Endothelial cell of umbilical vein (primary cell): Measurements from ENCODE around the gene PAM16.

Experiments used
- EZH2 ChIP-seq: IDR thresholded peaks from 2 replicates; pipeline ENCODE4 v1.6.1; 2012; ENCODE audit warnings: borderline replicate concordance, low read depth, mild to moderate bottlenecking, moderate library complexity, low read length, inconsistent platforms; ENCODE audit not compliant: severe bottlenecking
- POLR2A ChIP-seq: IDR thresholded peaks from 2 replicates; pipeline ENCODE4 v1.6.1; 2012; ENCODE audit warnings: low read depth, mild to moderate bottlenecking, control low read depth, low read length
- TF ChIP-seq, protein P1 (sequence below), 2 donors: IDR thresholded peaks; 1 replicate in 1 of 2; 2 replicates in 1 of 2; pipeline ENCODE4 v1.5.1; 2011; ENCODE audit warnings: low read length in 2 of 2, mild to moderate bottlenecking in 2 of 2, moderate library complexity in 2 of 2, control low read depth in 1 of 2, inconsistent platforms in 1 of 2, low read depth in 1 of 2; ENCODE audit not compliant: insufficient read depth in 1 of 2; ENCODE audit errors: extremely low read depth in 1 of 2

DNA sequence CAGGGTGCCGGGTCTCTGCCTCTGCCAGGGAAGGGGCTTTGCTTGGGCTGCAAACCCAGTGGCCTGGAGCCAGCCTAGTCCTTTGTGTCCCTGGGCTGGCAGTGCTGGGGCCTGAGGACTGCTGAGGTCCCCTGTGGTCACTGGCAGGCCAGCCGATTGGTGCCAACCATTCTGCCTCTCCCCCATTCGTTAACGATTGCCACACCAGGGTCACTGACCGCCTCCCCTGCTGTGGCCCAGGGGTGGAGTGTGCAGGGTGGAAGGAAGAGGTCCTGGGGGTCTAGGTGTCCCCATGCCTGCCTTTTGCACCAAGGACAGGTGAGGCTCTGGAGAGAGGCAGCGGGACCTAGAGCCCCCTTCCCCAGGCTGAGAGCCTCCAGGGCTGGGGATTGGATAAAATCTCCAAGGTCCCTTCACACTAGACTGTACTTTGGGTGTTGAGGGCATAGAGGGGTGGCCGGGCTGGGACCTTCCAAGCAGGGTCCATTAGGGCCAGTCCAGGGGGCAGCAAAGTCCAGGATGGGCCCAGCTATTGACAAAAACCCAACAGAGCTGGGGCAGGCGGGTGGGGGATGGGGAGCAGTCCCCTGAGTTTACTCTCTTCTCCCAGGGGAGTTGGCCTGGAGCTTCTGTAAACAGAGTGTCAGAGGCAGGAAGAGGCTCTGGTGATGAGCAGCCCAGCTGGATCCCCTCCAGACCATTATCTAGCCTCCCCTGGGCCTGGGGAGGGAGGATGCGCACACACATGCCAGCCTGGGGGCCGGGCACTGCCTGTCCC is 21.6 kb upstream of the PAM16 start:
- no peak for TF ChIP-seq POLR2A
- TF ChIP-seq, protein P1, sequence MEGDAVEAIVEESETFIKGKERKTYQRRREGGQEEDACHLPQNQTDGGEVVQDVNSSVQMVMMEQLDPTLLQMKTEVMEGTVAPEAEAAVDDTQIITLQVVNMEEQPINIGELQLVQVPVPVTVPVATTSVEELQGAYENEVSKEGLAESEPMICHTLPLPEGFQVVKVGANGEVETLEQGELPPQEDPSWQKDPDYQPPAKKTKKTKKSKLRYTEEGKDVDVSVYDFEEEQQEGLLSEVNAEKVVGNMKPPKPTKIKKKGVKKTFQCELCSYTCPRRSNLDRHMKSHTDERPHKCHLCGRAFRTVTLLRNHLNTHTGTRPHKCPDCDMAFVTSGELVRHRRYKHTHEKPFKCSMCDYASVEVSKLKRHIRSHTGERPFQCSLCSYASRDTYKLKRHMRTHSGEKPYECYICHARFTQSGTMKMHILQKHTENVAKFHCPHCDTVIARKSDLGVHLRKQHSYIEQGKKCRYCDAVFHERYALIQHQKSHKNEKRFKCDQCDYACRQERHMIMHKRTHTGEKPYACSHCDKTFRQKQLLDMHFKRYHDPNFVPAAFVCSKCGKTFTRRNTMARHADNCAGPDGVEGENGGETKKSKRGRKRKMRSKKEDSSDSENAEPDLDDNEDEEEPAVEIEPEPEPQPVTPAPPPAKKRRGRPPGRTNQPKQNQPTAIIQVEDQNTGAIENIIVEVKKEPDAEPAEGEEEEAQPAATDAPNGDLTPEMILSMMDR (IDR thresholded peaks at IDR 0.05; ENCODE audit: extremely low read depth in 1 of 2, insufficient read depth in 1 of 2, low read depth in 1 of 2, low read length in 2 of 2) = no peak
- TF ChIP-seq EZH2 = no peak
